ENCODE data around the gene ARHGEF17. TPM values are rescaled to one million over a fixed set of nuclear protein-coding genes. Genes with fewer than 3 reads are reported as not detected.

Gene ARHGEF17
- total RNA-seq, 2 experiments from 2014 or later = 0.07 to 0.41 TPM

GRCh38 chr11:73381589-73381988 lies 73.5 kb downstream of the ARHGEF17 start:
- TF ChIP-seq, protein P1, sequence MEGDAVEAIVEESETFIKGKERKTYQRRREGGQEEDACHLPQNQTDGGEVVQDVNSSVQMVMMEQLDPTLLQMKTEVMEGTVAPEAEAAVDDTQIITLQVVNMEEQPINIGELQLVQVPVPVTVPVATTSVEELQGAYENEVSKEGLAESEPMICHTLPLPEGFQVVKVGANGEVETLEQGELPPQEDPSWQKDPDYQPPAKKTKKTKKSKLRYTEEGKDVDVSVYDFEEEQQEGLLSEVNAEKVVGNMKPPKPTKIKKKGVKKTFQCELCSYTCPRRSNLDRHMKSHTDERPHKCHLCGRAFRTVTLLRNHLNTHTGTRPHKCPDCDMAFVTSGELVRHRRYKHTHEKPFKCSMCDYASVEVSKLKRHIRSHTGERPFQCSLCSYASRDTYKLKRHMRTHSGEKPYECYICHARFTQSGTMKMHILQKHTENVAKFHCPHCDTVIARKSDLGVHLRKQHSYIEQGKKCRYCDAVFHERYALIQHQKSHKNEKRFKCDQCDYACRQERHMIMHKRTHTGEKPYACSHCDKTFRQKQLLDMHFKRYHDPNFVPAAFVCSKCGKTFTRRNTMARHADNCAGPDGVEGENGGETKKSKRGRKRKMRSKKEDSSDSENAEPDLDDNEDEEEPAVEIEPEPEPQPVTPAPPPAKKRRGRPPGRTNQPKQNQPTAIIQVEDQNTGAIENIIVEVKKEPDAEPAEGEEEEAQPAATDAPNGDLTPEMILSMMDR (IDR thresholded peaks at IDR 0.05) = no peak
- CTCF ChIA-PET = interaction anchor here (4.7 kb wide), 1 partner anchor 31 kb away, joined by 28 read pairs; no protein-coding TSS in a partner anchor

GRCh38 chr11:73382183-73382582 lies 74.1 kb downstream of the ARHGEF17 start:
- no peaks in the 10 kb centered on the region for H3K27me3 Mint-ChIP-seq
- no peak for DNase-seq
- ChIA-PET CTCF (interaction anchor here (4.7 kb wide), 1 partner anchor 31 kb away, joined by 28 read pairs; no protein-coding TSS in a partner anchor), POLR2A (interaction anchor here (1.2 to 1.3 kb wide), 2 partner anchors 11 to 17 kb away, joined by 4 to 5 read pairs; no protein-coding TSS in a partner anchor)
- H3K9me3 Mint-ChIP-seq = no peaks in the 10 kb centered on the region
- H3K4me3 Mint-ChIP-seq = no peak overlapping the region
- intact Hi-C loops (cut with micrococcal nuclease) = no loop called here
- H3K27ac Mint-ChIP-seq = no peak overlapping the region
- ATAC-seq = no peak
- peaks cover 9% of the 10 kb centered on the region for H3K36me3 Mint-ChIP-seq (ENCODE audit: low read depth)
- H3K4me1 Mint-ChIP-seq (ENCODE audit: low read depth) = peaks cover 78% of the 10 kb centered on the region
- TF ChIP-seq, protein P1 (IDR thresholded peaks at IDR 0.05) = no peak

More at GRCh38 chr11:73381589-73381988, 73.5 kb downstream of the ARHGEF17 start:
- POLR2A ChIA-PET = interaction anchor here (0.7 kb wide), 1 partner anchor 20 kb away, joined by 3 read pairs; no protein-coding TSS in a partner anchor
- intact Hi-C loops (cut with micrococcal nuclease) = no loop called here
- Mint-ChIP-seq H3K4me3 (no peak overlapping the region), H3K9me3 (no peaks in the 10 kb centered on the region), H3K4me1 (ENCODE audit: low read depth) (peaks cover 77% of the 10 kb centered on the region), H3K27ac (no peak overlapping the region), H3K36me3 (ENCODE audit: low read depth) (peaks cover 13% of the 10 kb centered on the region), H3K27me3 (no peaks in the 10 kb centered on the region)
- ATAC-seq = no peak
- DNase-seq = no peak

GRCh38 chr11:73382747-73383146 lies 74.7 kb downstream of the ARHGEF17 start:
- intact Hi-C loops (cut with micrococcal nuclease) = no loop called here
- TF ChIP-seq, protein P1 (IDR thresholded peaks at IDR 0.05) = no peak
- no peak overlapping the region for H3K4me3 Mint-ChIP-seq
- H3K27ac Mint-ChIP-seq = peak overlapping the region; percentile 15
- POLR2A ChIA-PET = interaction anchor here (1.2 to 1.4 kb wide), 3 partner anchors 11 to 16 kb away, joined by 4 to 5 read pairs (median 4); no protein-coding TSS in a partner anchor
- no peak for DNase-seq
- no peaks in the 10 kb centered on the region for H3K9me3 Mint-ChIP-seq
- peaks cover 3% of the 10 kb centered on the region for H3K36me3 Mint-ChIP-seq (ENCODE audit: low read depth)
- peaks cover 73% of the 10 kb centered on the region for H3K4me1 Mint-ChIP-seq (ENCODE audit: low read depth)
- CTCF ChIA-PET = interaction anchor here (0.8 to 4.7 kb wide), 2 partner anchors 10 to 32 kb away, joined by 3 to 28 read pairs; no protein-coding TSS in a partner anchor
- no peak for ATAC-seq
- H3K27me3 Mint-ChIP-seq = no peaks in the 10 kb centered on the region

DNA sequence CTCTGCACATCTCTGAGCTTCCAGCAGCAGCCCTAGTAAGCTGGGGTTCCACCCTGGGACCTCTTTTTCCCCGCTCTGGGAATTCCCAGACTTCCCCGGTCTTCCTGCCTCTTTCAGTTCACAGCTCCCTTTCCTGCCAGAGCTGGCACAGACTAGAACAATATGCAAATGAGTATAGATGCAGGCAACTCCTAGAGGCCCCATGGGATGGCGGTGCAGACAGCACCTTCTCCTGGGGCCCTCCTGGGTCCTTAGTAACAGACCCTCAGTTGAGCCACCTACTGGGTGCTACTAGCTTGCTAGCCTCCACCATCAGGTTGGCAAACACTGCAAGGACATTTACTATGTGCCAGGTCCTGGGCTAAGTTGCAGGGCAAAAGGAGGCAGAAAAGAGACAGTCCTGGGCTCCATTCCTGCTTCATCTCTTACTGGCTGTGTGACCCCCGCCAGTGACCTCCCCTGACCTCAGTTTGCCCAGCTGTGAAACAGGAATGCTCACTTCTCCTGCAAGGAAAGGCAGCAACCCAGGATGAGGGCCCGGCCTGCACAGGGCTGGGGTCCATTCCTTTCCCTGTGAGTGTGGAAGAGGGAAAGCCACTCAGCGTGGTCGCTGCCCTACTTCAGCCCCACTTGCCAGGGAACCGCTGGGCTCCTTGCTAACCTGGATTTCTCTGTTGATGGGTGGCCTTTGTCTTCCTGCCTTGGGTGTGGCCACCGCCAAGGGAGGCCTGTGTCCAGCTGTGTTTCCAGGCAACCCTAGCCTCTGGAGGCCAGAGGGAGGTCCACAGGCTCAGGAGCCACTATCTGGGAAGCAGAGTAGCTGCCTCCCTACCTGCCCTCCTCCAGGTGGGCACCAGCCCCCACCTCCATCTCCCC lies 75.4 kb downstream of the ARHGEF17 start:
- no peaks in the 10 kb centered on the region for H3K27me3 Mint-ChIP-seq
- TF ChIP-seq, protein P1 (IDR thresholded peaks at IDR 0.05) = no peak
- ChIA-PET CTCF (interaction anchor here (0.8 to 4.7 kb wide), 4 partner anchors 10 to 242 kb away, joined by 3 to 28 read pairs (median 9); no protein-coding TSS in a partner anchor), POLR2A (interaction anchor here (1.2 to 1.4 kb wide), 3 partner anchors 10 to 16 kb away, joined by 4 to 5 read pairs (median 4); no protein-coding TSS in a partner anchor)
- ATAC-seq (no peak), DNase-seq (no peak)
- H3K36me3 Mint-ChIP-seq (ENCODE audit: low read depth) = peaks cover 2% of the 10 kb centered on the region
- peaks cover 72% of the 10 kb centered on the region for H3K4me1 Mint-ChIP-seq (ENCODE audit: low read depth)
- peak overlapping the region; percentile 10 for H3K27ac Mint-ChIP-seq
- no peak overlapping the region for H3K4me3 Mint-ChIP-seq
- H3K9me3 Mint-ChIP-seq = no peaks in the 10 kb centered on the region
- intact Hi-C loops (cut with micrococcal nuclease) = no loop called here
